Adrenal gland (tissue), 12 donors: Measurements from ENCODE around the gene THNSL1. TPM values are rescaled to one million over a fixed set of nuclear protein-coding genes. Genes with fewer than 3 reads are reported as not detected.

Experiments used
- DNase-seq, 7 donors: peaks; one replicate each; pipeline ENCODE4 v3.0.0-alpha.2; 2019 to 2020
- H3K27ac ChIP-seq, 5 donors: fragments of 200-600 bp; sonication (generic) in 4 of 5; 1 replicate in 3 of 5; 2 replicates in 2 of 5; pipeline versions ENCODE4 v1.5.1 to v1.8.0; 2016 to 2020; ENCODE audit warnings: mild to moderate bottlenecking in 1 of 5
- H3K27me3 ChIP-seq: fragments of 200-600 bp; 2 replicates; pipeline ENCODE4 v1.8.0; 2021
- H3K36me3 ChIP-seq, 2 donors: fragments of 200-600 bp; replicated peaks in 1 of 2; 1 replicate in 1 of 2; 2 replicates in 1 of 2; pipeline versions ENCODE4 v1.5.1 to v1.8.0; 2018 to 2022
- H3K4me1 ChIP-seq, 2 donors: fragments of 200-600 bp; replicated peaks in 1 of 2; 1 replicate in 1 of 2; 2 replicates in 1 of 2; pipeline versions ENCODE4 v1.5.1 to v1.8.0; 2018 to 2021
- H3K4me3 ChIP-seq, 4 donors: fragments of 200-600 bp; sonication (generic) in 3 of 4; one replicate each; pipeline ENCODE4 v1.5.1; 2016 to 2018
- H3K9me3 ChIP-seq, 3 donors: fragments of 200-600 bp; sonication (generic) in 1 of 3; replicated peaks in 1 of 3; 1 replicate in 2 of 3; 2 replicates in 1 of 3; pipeline versions ENCODE4 v1.5.1 to v1.8.0; 2016 to 2021
- POLR2A ChIP-seq, 2 donors: fragments of 450-650 bp; IDR thresholded peaks; one replicate each; pipeline ENCODE4 v1.6.1; 2017; ENCODE audit warnings: antibody characterized with exemption in 2 of 2, mild to moderate bottlenecking in 2 of 2, moderate library complexity in 1 of 2
- WGBS, 4 donors: extraction: QIAGEN DNeasy Blood & Tissue Kit in 2 of 4; methylation state at CpG; one replicate each; pipeline versions ENCODE4 v1.1.5 to v1.1.7; 2013 to 2017; 5-methylcytosine and 5-hydroxymethylcytosine counted together
- intact Hi-C, 2 donors: fragments of 100-400 bp; cut with DNase I; formaldehyde crosslinking; loops; one replicate each; pipeline versions ENCODE4 v1.14.1 to v1.15.0; 2022 to 2023
- polyA plus RNA-seq, 3 donors: library from polyadenylated mRNA; stranded (reverse); fragments of 200-250 nt in 2 of 3; fragments of 350-450 nt in 1 of 3; fragmentation: Illumina TruSeq in 1 of 3; extraction: RNeasy Lipid Tissue Mini Kit (QIAGEN cat#74804) in 1 of 3; gene quantifications; one replicate each; pipeline ENCODE4 v1.2.3, GENCODE V29; 2013 to 2014
- total RNA-seq, 9 donors: library from RNA; depleted of rRNA in 4 of 9; stranded (reverse); fragments of >200 nt in 4 of 9; fragments of 120-200 nt in 1 of 9; fragmentation: NEBNext Ultra II Directional in 1 of 9; extraction: Animal tissue kit (Norgen Biotek cat#: 25700) in 1 of 9; gene quantifications; one replicate each; pipeline versions ENCODE4 v1.1.0 to v1.2.4, GENCODE V29; 2013 to 2023
- TF ChIP-seq, protein P1 (sequence below), 6 experiments: fragments of 450-650 bp in 4 of 6; fragments of 200-600 bp in 2 of 6; sonication (generic) in 1 of 6; IDR thresholded peaks; 1 replicate in 5 of 6; 2 replicates in 1 of 6; pipeline versions ENCODE4 v1.5.1 to v1.8.0; 2016 to 2021; ENCODE audit warnings: antibody characterized with exemption in 6 of 6, mild to moderate bottlenecking in 2 of 6, moderate library complexity in 1 of 6
- donor health status: healthy with polysubstance abuse.
- donor health status: Bipolar disorder and iron deficiency.
- donor health status: DM: yes; HTN: yes; CAD: no.
- donor health status: DM: no; HTN: no; CAD: no.
- donor health status: DM: no; HTN: no; CAD: no.
- donor health status: DM: yes; HTN: yes; CAD: no.

Gene THNSL1
- total and polyA plus RNA-seq, 12 donors, result 3.3 to 14.9 (median 5.3) TPM

DNA sequence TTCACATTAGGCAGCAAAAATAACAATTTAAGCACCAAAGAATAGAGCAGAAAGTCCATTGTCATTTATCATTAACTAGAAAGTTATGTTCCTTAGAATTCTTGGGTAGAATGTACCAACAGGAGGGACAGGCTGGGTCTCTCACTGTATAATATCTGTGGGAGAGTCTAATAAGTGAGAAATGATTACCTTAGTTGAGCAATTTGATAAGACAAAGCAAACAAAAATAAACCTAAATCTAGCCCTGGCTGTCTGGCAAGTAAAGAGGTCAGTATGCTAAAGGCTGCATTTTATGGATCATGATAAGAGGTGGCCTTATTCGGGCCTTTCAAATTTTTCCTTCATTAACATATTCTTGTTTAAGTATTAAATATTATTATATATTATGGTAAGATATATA is 35.6 kb downstream of the THNSL1 start:
- no peak overlapping the region for H3K27ac ChIP-seq
- intact Hi-C loops, result no loop called here
- no peaks in the 10 kb centered on the region for H3K27me3 ChIP-seq
- H3K4me1 ChIP-seq, result no peaks in the 10 kb centered on the region
- H3K36me3 ChIP-seq, result no peaks in the 10 kb centered on the region
- TF ChIP-seq, protein P1, sequence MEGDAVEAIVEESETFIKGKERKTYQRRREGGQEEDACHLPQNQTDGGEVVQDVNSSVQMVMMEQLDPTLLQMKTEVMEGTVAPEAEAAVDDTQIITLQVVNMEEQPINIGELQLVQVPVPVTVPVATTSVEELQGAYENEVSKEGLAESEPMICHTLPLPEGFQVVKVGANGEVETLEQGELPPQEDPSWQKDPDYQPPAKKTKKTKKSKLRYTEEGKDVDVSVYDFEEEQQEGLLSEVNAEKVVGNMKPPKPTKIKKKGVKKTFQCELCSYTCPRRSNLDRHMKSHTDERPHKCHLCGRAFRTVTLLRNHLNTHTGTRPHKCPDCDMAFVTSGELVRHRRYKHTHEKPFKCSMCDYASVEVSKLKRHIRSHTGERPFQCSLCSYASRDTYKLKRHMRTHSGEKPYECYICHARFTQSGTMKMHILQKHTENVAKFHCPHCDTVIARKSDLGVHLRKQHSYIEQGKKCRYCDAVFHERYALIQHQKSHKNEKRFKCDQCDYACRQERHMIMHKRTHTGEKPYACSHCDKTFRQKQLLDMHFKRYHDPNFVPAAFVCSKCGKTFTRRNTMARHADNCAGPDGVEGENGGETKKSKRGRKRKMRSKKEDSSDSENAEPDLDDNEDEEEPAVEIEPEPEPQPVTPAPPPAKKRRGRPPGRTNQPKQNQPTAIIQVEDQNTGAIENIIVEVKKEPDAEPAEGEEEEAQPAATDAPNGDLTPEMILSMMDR (IDR thresholded peaks at IDR 0.05), result no peak
- no peak for TF ChIP-seq POLR2A (IDR thresholded peaks at IDR 0.05)
- WGBS, 4 donors, result 88 to 95% (median 90%) methylated on average over 1 of the region's 1 CpG
- no peak for DNase-seq
- H3K9me3 ChIP-seq, result no peaks in the 10 kb centered on the region
- H3K4me3 ChIP-seq, result no peak overlapping the region

DNA sequence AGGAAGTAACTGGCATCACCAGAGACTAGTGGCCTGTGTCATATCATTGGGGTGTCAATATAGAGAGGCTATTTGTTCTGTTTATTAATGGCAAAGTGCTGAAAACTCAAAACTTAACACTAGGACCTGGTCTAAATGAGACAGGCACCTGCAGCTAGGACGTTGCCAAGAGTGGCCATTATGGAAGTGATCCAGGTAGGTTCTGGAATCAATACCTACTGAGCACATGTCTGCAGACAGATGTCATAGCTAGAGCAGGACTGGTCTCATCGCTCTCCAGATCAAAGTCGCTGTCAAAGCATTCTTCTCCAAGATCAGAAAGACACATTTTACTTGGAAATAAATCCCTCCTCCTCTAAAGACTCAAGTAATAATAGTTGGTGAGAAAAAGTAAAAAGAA is 40.3 kb downstream of the THNSL1 start:
- no peak for TF ChIP-seq POLR2A (IDR thresholded peaks at IDR 0.05)
- TF ChIP-seq, protein P1 (IDR thresholded peaks at IDR 0.05), result no peak
- 71 to 87% (median 78%) methylated on average over 3 of the region's 3 CpGs for WGBS, 4 donors
- H3K4me1 ChIP-seq, result no peaks in the 10 kb centered on the region
- no peaks in the 10 kb centered on the region for H3K36me3 ChIP-seq
- H3K27ac ChIP-seq, result no peak overlapping the region
- no peaks in the 10 kb centered on the region for H3K9me3 ChIP-seq
- no peak overlapping the region for H3K4me3 ChIP-seq
- H3K27me3 ChIP-seq, result no peaks in the 10 kb centered on the region
- DNase-seq, result no peak
- intact Hi-C loops, result no loop called here

DNA sequence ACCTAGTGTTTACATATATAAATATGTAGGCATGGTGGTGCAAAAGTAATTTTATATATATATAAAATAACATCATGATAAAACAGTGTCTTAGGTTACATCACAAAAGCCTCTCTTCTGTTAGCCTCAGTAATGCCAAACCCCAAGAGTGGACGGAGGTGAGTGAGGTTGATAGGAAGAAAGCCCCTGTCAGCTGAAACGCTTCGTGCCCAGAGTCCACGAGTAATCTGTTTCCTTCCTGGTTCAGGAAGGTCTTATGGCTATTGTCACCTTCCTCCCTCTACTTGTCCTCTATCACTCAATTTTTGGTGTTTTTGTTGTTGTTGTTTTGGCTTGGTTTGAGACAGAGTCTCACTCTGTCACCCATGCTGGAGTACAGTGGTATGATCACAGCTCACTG is 41.5 kb downstream of the THNSL1 start:
- no peaks in the 10 kb centered on the region for H3K27me3 ChIP-seq
- WGBS, 4 donors, result 65 to 86% (median 73%) methylated on average over 4 of the region's 4 CpGs
- H3K4me1 ChIP-seq, result no peaks in the 10 kb centered on the region
- no peak for DNase-seq
- no peak overlapping the region for H3K27ac ChIP-seq
- no peaks in the 10 kb centered on the region for H3K36me3 ChIP-seq
- no peaks in the 10 kb centered on the region for H3K9me3 ChIP-seq
- TF ChIP-seq, protein P1 (IDR thresholded peaks at IDR 0.05), result no peak
- H3K4me3 ChIP-seq, result no peak overlapping the region
- intact Hi-C loops, result no loop called here

DNA sequence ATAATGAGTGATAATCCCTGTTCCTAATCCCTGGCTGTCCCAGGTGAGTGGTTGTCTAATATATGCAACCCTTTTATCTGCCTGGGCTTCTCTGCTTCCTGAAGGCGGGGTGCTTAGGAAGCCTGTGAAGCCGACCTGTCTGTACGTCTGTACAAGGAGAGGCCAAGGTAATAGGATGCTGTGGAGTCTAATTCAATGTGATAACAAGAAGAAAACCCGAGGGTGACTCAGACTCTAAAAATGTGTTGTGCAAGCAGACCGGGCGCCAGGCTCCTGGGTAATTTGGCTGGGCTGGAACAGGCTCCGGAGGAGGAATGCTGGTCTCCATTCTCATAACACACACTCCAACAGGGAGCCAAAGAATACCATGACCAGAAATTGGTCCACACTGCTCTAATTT is 43.6 kb downstream of the THNSL1 start:
- TF ChIP-seq, protein P1 (IDR thresholded peaks at IDR 0.05), result no peak
- no peak for TF ChIP-seq POLR2A (IDR thresholded peaks at IDR 0.05)
- peak in 6 of 7 donors; percentile 39 to 78 (median 70) for DNase-seq
- Histone ChIP-seq H3K4me3 (no peak overlapping the region), H3K27ac (no peak overlapping the region), H3K27me3 (no peaks in the 10 kb centered on the region), H3K36me3 (no peaks in the 10 kb centered on the region), H3K9me3 (no peaks in the 10 kb centered on the region), H3K4me1 (no peaks in the 10 kb centered on the region)
- WGBS, 4 donors, result 35 to 39% (median 37%) methylated on average over 7 of the region's 7 CpGs
- intact Hi-C loops, result no loop called here
